ENCODE results near the gene TPCN1. TPM values are rescaled to one million over a fixed set of nuclear protein-coding genes. Genes with fewer than 3 reads are reported as not detected.

Gene TPCN1
- total RNA-seq, 1 experiment from 2014 or later = 13.5 TPM

GRCh38 chr12:113325916-113326315 lies 104.7 kb downstream of the TPCN1 start:
- H4K8ac ChIP-seq (replicated peaks; ENCODE audit: insufficient read length, low read depth, low read length) = no peak overlapping the region
- H3K9ac ChIP-seq (ENCODE audit: extremely low read depth, insufficient read length, low read length) = no peak overlapping the region
- H3K9me3 ChIP-seq (ENCODE audit: control insufficient read depth, low read depth, low read length) = no peaks in the 10 kb centered on the region
- H3K79me2 ChIP-seq (ENCODE audit: insufficient read depth, low read length) = no peaks in the 10 kb centered on the region
- TF ChIP-seq CTCF (conservative IDR thresholded peaks at IDR 0.05) = no peak
- H4K91ac ChIP-seq (ENCODE audit: insufficient read length, low read depth, low read length) = no peak overlapping the region
- no peaks in the 10 kb centered on the region for H4K20me1 ChIP-seq (ENCODE audit: control insufficient read depth, insufficient read depth, insufficient read length)
- Mint-ChIP-seq H3K27ac (no peak overlapping the region), H3K9me3 (no peaks in the 10 kb centered on the region; a peak in 1 of 5 replicates), H3K4me1 (peaks cover 5 to 7% of the 10 kb centered on the region in 2 experiments; a peak in 3 of 4 replicates), H3K36me3 (ENCODE audit: insufficient read depth in 1 of 3, low read depth in 3 of 3) (peaks cover 7 to 35% (median 15%) of the 10 kb centered on the region in 3 experiments; a peak in 6 of 7 replicates), H3K27me3 (ENCODE audit: low read depth) (no peaks in the 10 kb centered on the region), H3K4me3 (no peak overlapping the region)
- no peak overlapping the region for H3K27ac ChIP-seq (ENCODE audit: insufficient read length, low read depth, low read length)
- no peak for DNase-seq
- no peak overlapping the region for H2AK5ac ChIP-seq (ENCODE audit: insufficient read length, low read length)
- H2BK120ac ChIP-seq (ENCODE audit: low read depth, low read length, poor library complexity, severe bottlenecking) = no peak overlapping the region
- no CpG with 5 or more reads among the region's 3 CpGs for WGBS (ENCODE audit: extremely low coverage, insufficient read length, low lambda C conversion rate)
- no peak overlapping the region for H2BK20ac ChIP-seq (ENCODE audit: low read depth, low read length, poor library complexity, severe bottlenecking)
- no peaks in the 10 kb centered on the region for H3K23me2 ChIP-seq (ENCODE audit: insufficient read length, low read depth, low read length, poor library complexity, severe bottlenecking)
- H2BK5ac ChIP-seq (ENCODE audit: insufficient read length, low read length) = no peak overlapping the region
- no peak overlapping the region for H3K23ac ChIP-seq (ENCODE audit: insufficient read length, low read depth, low read length)
- no peak overlapping the region for H3K4ac ChIP-seq (ENCODE audit: low read depth, low read length)
- no peak overlapping the region for H3K56ac ChIP-seq (ENCODE audit: insufficient read length, low read depth, low read length)
- H2BK15ac ChIP-seq (ENCODE audit: low read depth, low read length) = no peak overlapping the region
- H3K27me3 ChIP-seq (ENCODE audit: insufficient read depth, low read length) = no peaks in the 10 kb centered on the region
- H3K79me1 ChIP-seq (ENCODE audit: insufficient read depth, low read depth, low read length, poor library complexity, severe bottlenecking) = no peaks in the 10 kb centered on the region
- H4K5ac ChIP-seq (ENCODE audit: insufficient read length, low read depth, low read length) = no peak overlapping the region
- H3K14ac ChIP-seq (ENCODE audit: insufficient read depth, low read length) = no peak overlapping the region
- H2BK12ac ChIP-seq (ENCODE audit: insufficient read length, low read depth, low read length) = no peak overlapping the region
- H3K18ac ChIP-seq (ENCODE audit: insufficient read length, low read depth, low read length) = no peak overlapping the region
- H2AFZ ChIP-seq (ENCODE audit: low read length) = no peak overlapping the region
- H3T11ph ChIP-seq (ENCODE audit: low read length) = no peak overlapping the region
- no peak overlapping the region for H3K4me2 ChIP-seq (ENCODE audit: insufficient read depth, insufficient read length, low read length)
- H3K4me1 ChIP-seq (ENCODE audit: insufficient read depth, low read length) = no peaks in the 10 kb centered on the region

Data from H9 (cell line).